Suprapubic skin (tissue), 4 donors: Measurements from ENCODE around the gene PLAU. TPM values are rescaled to one million over a fixed set of nuclear protein-coding genes. Genes with fewer than 3 reads are reported as not detected.
"Not testable (repeated sequence)": the region's sequence is repeated elsewhere in the genome, so short reads cannot be mapped to it uniquely, and the experiment has no call there.

ENCODE experiments used
- DNase-seq, 2 donors: peaks; one replicate each; pipeline ENCODE4 v3.0.0-alpha.2; 2019; ENCODE audit warnings: low spot score in 2 of 2
- H3K27ac ChIP-seq: fragments of 200-600 bp; sonication (generic); one replicate; pipeline ENCODE4 v1.5.1; 2019
- H3K27me3 ChIP-seq: fragments of 200-600 bp; sonication (generic); one replicate; pipeline ENCODE4 v1.5.1; 2019
- H3K36me3 ChIP-seq: fragments of 200-600 bp; sonication (generic); one replicate; pipeline ENCODE4 v1.5.1; 2019
- H3K4me1 ChIP-seq: fragments of 200-600 bp; sonication (generic); one replicate; pipeline ENCODE4 v1.5.1; 2019
- H3K4me3 ChIP-seq: fragments of 200-600 bp; sonication (generic); one replicate; pipeline ENCODE4 v1.5.1; 2019; ENCODE audit warnings: mild to moderate bottlenecking
- H3K9me3 ChIP-seq: fragments of 200-600 bp; sonication (generic); one replicate; pipeline ENCODE4 v1.5.1; 2019
- CTCF ChIP-seq, 2 donors: fragments of 200-600 bp in 1 of 2; fragments of 450-650 bp in 1 of 2; sonication (generic) in 1 of 2; IDR thresholded peaks; one replicate each; pipeline ENCODE4 v1.5.1; 2016 to 2019; ENCODE audit warnings: antibody characterized with exemption in 2 of 2, mild to moderate bottlenecking in 1 of 2, moderate library complexity in 1 of 2
- EP300 ChIP-seq: sonication (generic); formaldehyde crosslinking; IDR thresholded peaks from one replicate; pipeline ENCODE4 v1.6.1; 2017; ENCODE audit warnings: antibody characterized with exemption
- POLR2A ChIP-seq, 2 donors: fragments of 450-650 bp; IDR thresholded peaks; one replicate each; pipeline ENCODE4 v1.6.1; 2017; ENCODE audit warnings: antibody characterized with exemption in 2 of 2, mild to moderate bottlenecking in 2 of 2, moderate library complexity in 2 of 2
- POLR2AphosphoS5 ChIP-seq, 3 donors: sonication (generic); formaldehyde crosslinking; IDR thresholded peaks; one replicate each; pipeline ENCODE4 v1.6.1; 2017; ENCODE audit warnings: antibody characterized with exemption in 3 of 3
- WGBS: methylation state at CpG from one replicate; pipeline ENCODE4 v1.1.5; 2018; 5-methylcytosine and 5-hydroxymethylcytosine counted together
- total RNA-seq, 4 donors: library from RNA; depleted of rRNA; stranded (reverse); fragments of >200 nt; gene quantifications; one replicate each; pipeline ENCODE4 v1.1.0, GENCODE V29; 2016

PLAU gene
- total RNA-seq, 4 donors from 2014 or later, result 8.4 to 19.1 (median 10.8) TPM

GRCh38 chr10:73959484-73960243 lies 48.7 kb downstream of the PLAU start:
- H3K9me3 ChIP-seq, result no peaks in the 10 kb centered on the region
- no peak overlapping the region for H3K4me3 ChIP-seq
- peaks cover 11% of the 10 kb centered on the region for H3K4me1 ChIP-seq
- no peaks in the 10 kb centered on the region for H3K36me3 ChIP-seq
- DNase-seq, result no peak
- WGBS, result 80% methylated on average over 6 of the region's 6 CpGs
- TF ChIP-seq POLR2AphosphoS5 (IDR thresholded peaks at IDR 0.05) (no peak), POLR2A (IDR thresholded peaks at IDR 0.05) (no peak), EP300 (no peak), CTCF (IDR thresholded peaks at IDR 0.05) (no peak)
- H3K27ac ChIP-seq, result no peak overlapping the region
- no peaks in the 10 kb centered on the region for H3K27me3 ChIP-seq

- DNase-seq, result no peak
- peaks cover 24% of the 10 kb centered on the region for H3K4me1 ChIP-seq
- H3K36me3 ChIP-seq, result no peaks in the 10 kb centered on the region
- H3K4me3 ChIP-seq, result no peak overlapping the region
- H3K27me3 ChIP-seq, result no peaks in the 10 kb centered on the region
- WGBS, result 93% methylated on average over 2 of the region's 2 CpGs
- no peak overlapping the region for H3K27ac ChIP-seq
- TF ChIP-seq EP300 (no peak), POLR2A (IDR thresholded peaks at IDR 0.05) (no peak), POLR2AphosphoS5 (IDR thresholded peaks at IDR 0.05) (no peak), CTCF (IDR thresholded peaks at IDR 0.05) (no peak)
- no peaks in the 10 kb centered on the region for H3K9me3 ChIP-seq
Measured at GRCh38 chr10:73962386-73962785, 51.5 kb downstream of the PLAU start.

GRCh38 chr10:73963533-73963932 lies 52.6 kb downstream of the PLAU start:
- 73% methylated on average over 12 of the region's 12 CpGs for WGBS
- H3K27ac ChIP-seq, H3K36me3 ChIP-seq, H3K27me3 ChIP-seq, H3K9me3 ChIP-seq, DNase-seq, H3K4me3 ChIP-seq: not testable (repeated sequence)
- H3K4me1 ChIP-seq, result peaks cover 27% of the 10 kb centered on the region

- Histone ChIP-seq H3K4me3 (no peak overlapping the region), H3K9me3 (no peaks in the 10 kb centered on the region), H3K27me3 (no peaks in the 10 kb centered on the region), H3K4me1 (peaks cover 27% of the 10 kb centered on the region), H3K27ac (no peak overlapping the region), H3K36me3 (no peaks in the 10 kb centered on the region)
- 61% methylated on average over 2 of the region's 2 CpGs for WGBS
- TF ChIP-seq POLR2A (IDR thresholded peaks at IDR 0.05) (no peak), EP300 (no peak), POLR2AphosphoS5 (IDR thresholded peaks at IDR 0.05) (no peak), CTCF (IDR thresholded peaks at IDR 0.05) (no peak)
- no peak for DNase-seq
Measured at GRCh38 chr10:73964743-73965142, 53.8 kb downstream of the PLAU start.

- H3K4me3 ChIP-seq, result peak overlapping the region; percentile 15
- not testable (repeated sequence) for DNase-seq, H3K27me3 ChIP-seq, H3K9me3 ChIP-seq, H3K36me3 ChIP-seq
- 69% methylated on average over 12 of the region's 12 CpGs for WGBS
- H3K27ac ChIP-seq, result peak overlapping the region; percentile 78
- peaks cover 27% of the 10 kb centered on the region for H3K4me1 ChIP-seq
Measured at GRCh38 chr10:73965267-73965889, 54.4 kb downstream of the PLAU start.

GRCh38 chr10:73965890-73966768 lies 55.2 kb downstream of the PLAU start:
- whole genome bisulfite sequencing, result 21% methylated on average over 16 of the region's 16 CpGs
- Histone ChIP-seq H3K27ac (peak overlapping the region; percentile 78), H3K36me3 (no peaks in the 10 kb centered on the region), H3K27me3 (no peaks in the 10 kb centered on the region), H3K4me3 (peak overlapping the region; percentile 15), H3K9me3 (no peaks in the 10 kb centered on the region), H3K4me1 (peaks cover 27% of the 10 kb centered on the region)
- TF ChIP-seq EP300 (no peak), POLR2AphosphoS5 (IDR thresholded peaks at IDR 0.05) (peak in 2 of 3 donors; percentile 41 to 49)
- DNase-seq, result peak; percentile 88 to 89
